HFFc6 (cell line): ENCODE results near the gene ELOVL6. TPM values are rescaled to one million over a fixed set of nuclear protein-coding genes. Genes with fewer than 3 reads are reported as not detected.
A peak's percentile ranks its signal among the peaks of the same experiment; 100 is the strongest.

ENCODE experiments used
- DNase-seq: peaks from one replicate; pipeline ENCODE4 v3.0.0-alpha.2; 2018
- H3K27ac Mint-ChIP-seq: 2 replicates; pipeline ENCODE4 v1.8.0; 2020; ENCODE audit warnings: mild to moderate bottlenecking, mixed read lengths
- H3K27me3 Mint-ChIP-seq: 2 replicates; pipeline ENCODE4 v1.8.0; 2021; ENCODE audit warnings: mild to moderate bottlenecking, moderate library complexity, mixed read lengths; ENCODE audit not compliant: insufficient read depth
- H3K36me3 Mint-ChIP-seq: 2 replicates; pipeline ENCODE4 v1.8.0; 2021; ENCODE audit warnings: low read depth, mixed read lengths
- H3K4me1 Mint-ChIP-seq: 2 replicates; pipeline ENCODE4 v1.8.0; 2020; ENCODE audit warnings: low read depth, mixed read lengths
- H3K4me3 Mint-ChIP-seq: 2 replicates; pipeline ENCODE4 v1.8.0; 2020; ENCODE audit warnings: mild to moderate bottlenecking, moderate library complexity, mixed read lengths
- H3K9me3 Mint-ChIP-seq: 2 replicates; pipeline ENCODE4 v1.8.0; 2020; ENCODE audit warnings: mild to moderate bottlenecking, mixed read lengths
- total RNA-seq, 6 experiments: library from RNA; stranded (reverse); fragmentation: NEBNext Ultra II Directional; extraction: Animal tissue kit (Norgen Biotek cat#: 25700); gene quantifications; 2 replicates in 1 of 6; 3 replicates in 5 of 6; pipeline ENCODE4 v1.2.3, GENCODE V29; 2021
- TF ChIP-seq, protein P1 (sequence below): fragments of 200-600 bp; sonication (generic); IDR thresholded peaks from 2 replicates; pipeline ENCODE4 v1.5.0; 2021; ENCODE audit warnings: antibody characterized with exemption, mild to moderate bottlenecking

ELOVL6 gene
- total RNA-seq, 6 experiments from 2014 or later = 21.0 to 26.2 (median 22.5) TPM

DNA sequence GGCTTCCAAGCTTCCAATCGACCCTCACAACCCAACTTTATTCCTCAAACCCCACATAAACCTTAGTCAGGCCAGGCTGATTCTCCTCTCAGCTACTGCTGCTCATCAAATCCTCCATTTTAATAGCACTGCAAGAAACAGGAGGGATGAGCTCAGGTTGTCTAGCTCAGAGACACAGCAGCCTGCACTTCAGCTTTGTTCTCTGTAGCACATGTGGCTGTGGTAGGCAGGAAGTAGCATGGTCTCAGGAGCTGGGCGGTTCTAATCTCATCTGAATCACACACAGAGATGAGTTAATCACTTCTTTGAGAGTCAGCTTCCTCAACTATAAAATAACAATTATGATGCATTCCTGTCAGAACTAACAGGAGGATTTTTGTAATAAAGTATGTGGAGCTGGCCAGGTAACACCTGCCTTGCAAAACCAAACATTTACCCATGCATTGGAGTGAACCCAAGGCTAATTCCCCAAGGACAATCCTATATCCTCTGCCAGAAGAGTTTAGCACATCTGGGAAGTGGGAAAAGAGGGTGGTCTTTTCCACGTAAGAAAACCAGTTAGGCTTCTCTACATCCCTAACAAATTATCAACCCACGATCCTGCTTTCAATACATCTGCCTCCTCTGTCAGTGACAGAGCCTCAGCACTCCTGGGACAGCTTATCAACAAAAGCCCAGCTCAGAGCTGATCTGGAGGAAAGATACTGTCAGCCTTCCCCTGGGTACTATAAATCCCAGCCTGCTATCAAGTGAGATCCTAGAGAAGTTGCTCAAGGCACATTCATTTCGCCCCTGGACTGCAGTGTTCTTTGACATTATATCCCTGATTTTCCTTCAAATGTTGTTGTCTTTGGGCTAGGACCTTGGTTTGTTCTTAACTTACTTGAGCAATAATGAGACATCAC, 32.8 kb downstream of the ELOVL6 start:
- peak; percentile 77 for DNase-seq
- Mint-ChIP-seq H3K27me3 (no peaks in the 10 kb centered on the region), H3K9me3 (no peaks in the 10 kb centered on the region), H3K4me3 (peak overlapping the region; percentile 59), H3K4me1 (peaks cover 54% of the 10 kb centered on the region), H3K36me3 (no peaks in the 10 kb centered on the region), H3K27ac (peak overlapping the region; percentile 96)
- TF ChIP-seq, protein P1, sequence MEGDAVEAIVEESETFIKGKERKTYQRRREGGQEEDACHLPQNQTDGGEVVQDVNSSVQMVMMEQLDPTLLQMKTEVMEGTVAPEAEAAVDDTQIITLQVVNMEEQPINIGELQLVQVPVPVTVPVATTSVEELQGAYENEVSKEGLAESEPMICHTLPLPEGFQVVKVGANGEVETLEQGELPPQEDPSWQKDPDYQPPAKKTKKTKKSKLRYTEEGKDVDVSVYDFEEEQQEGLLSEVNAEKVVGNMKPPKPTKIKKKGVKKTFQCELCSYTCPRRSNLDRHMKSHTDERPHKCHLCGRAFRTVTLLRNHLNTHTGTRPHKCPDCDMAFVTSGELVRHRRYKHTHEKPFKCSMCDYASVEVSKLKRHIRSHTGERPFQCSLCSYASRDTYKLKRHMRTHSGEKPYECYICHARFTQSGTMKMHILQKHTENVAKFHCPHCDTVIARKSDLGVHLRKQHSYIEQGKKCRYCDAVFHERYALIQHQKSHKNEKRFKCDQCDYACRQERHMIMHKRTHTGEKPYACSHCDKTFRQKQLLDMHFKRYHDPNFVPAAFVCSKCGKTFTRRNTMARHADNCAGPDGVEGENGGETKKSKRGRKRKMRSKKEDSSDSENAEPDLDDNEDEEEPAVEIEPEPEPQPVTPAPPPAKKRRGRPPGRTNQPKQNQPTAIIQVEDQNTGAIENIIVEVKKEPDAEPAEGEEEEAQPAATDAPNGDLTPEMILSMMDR = no peak

DNA sequence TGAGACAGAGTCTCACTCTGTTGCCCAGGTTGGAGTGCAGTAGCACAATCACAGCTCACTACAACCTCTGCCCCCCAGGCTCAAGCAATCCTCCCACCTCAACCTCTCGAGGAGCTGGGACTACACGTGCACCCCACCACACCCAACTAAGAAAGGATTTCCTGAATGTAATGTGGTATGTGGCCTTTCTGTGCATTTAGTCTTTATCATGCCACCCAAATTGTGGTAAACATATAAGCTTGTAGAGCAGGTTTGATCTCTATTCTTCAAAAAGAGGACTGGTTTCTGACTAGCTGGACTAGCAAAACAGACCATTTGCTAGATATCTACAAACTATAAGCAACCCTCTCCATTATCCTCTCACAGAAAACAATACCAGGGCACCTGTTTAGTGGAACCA, 33.6 kb downstream of the ELOVL6 start:
- H3K27me3 Mint-ChIP-seq = no peaks in the 10 kb centered on the region
- H3K4me3 Mint-ChIP-seq = peak overlapping the region; percentile 59; the same call in 1 of the 2 replicates
- H3K36me3 Mint-ChIP-seq = no peaks in the 10 kb centered on the region
- H3K27ac Mint-ChIP-seq = peak overlapping the region; percentile 96
- no peak for DNase-seq
- TF ChIP-seq, protein P1 = no peak
- no peaks in the 10 kb centered on the region for H3K9me3 Mint-ChIP-seq
- H3K4me1 Mint-ChIP-seq = peaks cover 62% of the 10 kb centered on the region

DNA sequence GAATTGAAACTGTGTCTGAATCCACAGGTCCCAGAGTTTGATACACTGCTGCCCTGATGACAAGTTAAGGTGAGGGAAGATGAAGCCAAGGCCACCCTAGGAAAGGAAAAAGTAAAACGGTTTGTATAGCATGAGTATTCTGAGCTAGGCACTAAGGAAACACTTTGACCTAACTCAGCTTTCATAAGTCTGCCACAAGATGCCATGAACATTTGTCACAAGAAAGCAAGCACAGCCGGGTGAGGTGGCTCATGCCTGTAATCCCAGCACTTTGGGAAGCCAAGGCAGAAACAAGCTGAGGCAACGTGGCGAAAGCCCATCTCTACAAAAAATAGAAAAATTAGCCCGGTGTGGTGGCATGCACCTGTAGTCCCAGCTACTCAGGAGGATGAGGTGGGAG, 34.2 kb downstream of the ELOVL6 start:
- H3K4me3 Mint-ChIP-seq = peak overlapping the region; percentile 67
- H3K9me3 Mint-ChIP-seq = no peaks in the 10 kb centered on the region
- DNase-seq = peak; percentile 88
- H3K4me1 Mint-ChIP-seq = peaks cover 68% of the 10 kb centered on the region
- no peaks in the 10 kb centered on the region for H3K27me3 Mint-ChIP-seq
- H3K27ac Mint-ChIP-seq = peak overlapping the region; percentile 96
- TF ChIP-seq, protein P1 = no peak
- H3K36me3 Mint-ChIP-seq = no peaks in the 10 kb centered on the region

DNA sequence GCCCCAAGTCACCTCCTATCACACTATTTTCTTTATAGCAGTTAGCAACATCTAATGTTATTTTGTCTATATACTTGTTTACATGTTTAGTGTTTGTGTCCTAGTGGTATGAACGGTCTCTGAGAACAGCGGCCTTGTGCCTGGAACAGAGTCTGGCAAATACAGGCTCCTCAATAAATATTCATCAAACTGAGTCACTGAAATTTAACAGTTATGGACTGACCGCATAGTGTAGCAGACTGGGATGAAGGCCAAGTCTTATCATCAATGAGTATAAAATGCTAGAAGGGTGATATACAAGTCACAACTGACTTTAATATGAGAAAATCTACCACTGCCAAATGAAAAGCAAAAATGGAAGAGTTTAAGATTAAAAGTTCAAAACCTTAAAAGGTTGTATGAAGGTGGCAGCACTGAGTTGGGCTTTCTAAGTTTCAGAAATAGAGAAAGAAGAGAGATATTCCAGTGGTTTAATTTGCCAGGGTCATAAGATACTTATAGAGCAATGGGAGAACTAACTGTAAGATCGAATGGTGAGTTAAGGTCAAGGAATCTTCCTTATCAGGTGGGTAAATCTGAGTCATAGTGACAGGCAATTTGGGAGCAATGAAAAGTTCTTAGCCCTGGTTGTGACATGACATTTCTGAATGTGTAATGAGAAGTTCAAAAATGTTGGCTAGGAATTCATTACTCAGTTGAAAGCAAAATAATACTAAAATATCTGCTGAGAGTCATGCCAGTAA, 34.9 kb downstream of the ELOVL6 start:
- Mint-ChIP-seq H3K36me3 (no peaks in the 10 kb centered on the region), H3K4me3 (peak overlapping the region; percentile 67), H3K27me3 (no peaks in the 10 kb centered on the region), H3K9me3 (no peaks in the 10 kb centered on the region), H3K4me1 (peaks cover 75% of the 10 kb centered on the region), H3K27ac (peak overlapping the region; percentile 96)
- DNase-seq = peak; percentile 93
- TF ChIP-seq, protein P1 = peak; percentile 62

DNA sequence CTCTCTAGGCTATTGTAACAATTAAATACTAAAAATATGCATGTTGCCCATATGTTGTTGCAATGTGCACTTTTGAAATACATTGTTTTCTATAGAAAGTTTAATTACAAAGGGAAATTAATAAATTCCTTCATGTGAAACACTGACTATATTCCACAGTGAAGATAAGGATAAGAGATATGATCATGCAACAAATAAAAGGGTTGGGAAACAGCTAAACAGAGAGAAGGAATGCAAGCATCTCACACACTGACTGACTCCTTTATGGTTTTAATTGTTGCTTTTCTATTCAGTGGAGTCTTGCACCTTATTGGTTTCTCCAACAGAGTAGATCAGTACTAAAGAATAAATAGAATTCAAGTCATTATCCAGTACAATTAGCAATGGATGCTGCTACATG, 37.8 kb downstream of the ELOVL6 start:
- DNase-seq = no peak
- H3K9me3 Mint-ChIP-seq = no peaks in the 10 kb centered on the region
- no peaks in the 10 kb centered on the region for H3K36me3 Mint-ChIP-seq
- no peak overlapping the region for H3K27ac Mint-ChIP-seq
- TF ChIP-seq, protein P1 = no peak
- H3K4me3 Mint-ChIP-seq = no peak overlapping the region
- no peaks in the 10 kb centered on the region for H3K27me3 Mint-ChIP-seq
- H3K4me1 Mint-ChIP-seq = peaks cover 80% of the 10 kb centered on the region
